A549 (cell line): ENCODE results near the gene MADD.

Experiments used
- RAD21 ChIP-seq, 2 experiments: fragments of >200 bp in 1 of 2; sonication (Bioruptor Twin) in 1 of 2; formaldehyde crosslinking in 1 of 2; IDR thresholded peaks in 1 of 2; conservative IDR thresholded peaks in 1 of 2; 2 replicates in 1 of 2; 3 replicates in 1 of 2; pipeline ENCODE4 v1.6.1; 2012 to 2018; ENCODE audit warnings: inconsistent platforms in 1 of 2
- REST ChIP-seq: fragments of 200-600 bp; sonication (generic); IDR thresholded peaks from 2 replicates; pipeline ENCODE4 v1.6.1; 2016; ENCODE audit warnings: antibody characterized with exemption, mild to moderate bottlenecking, moderate library complexity

- TF ChIP-seq RAD21 (conservative IDR thresholded peaks at IDR 0.05 in 1 of 2, IDR thresholded peaks at IDR 0.05 in 1 of 2) (no peak), REST (no peak)
These were observed 38.3 kb downstream of the MADD start for GRCh38 chr11:47308050-47308823.
